ENCODE results near the gene GALNT1. TPM values are rescaled to one million over a fixed set of nuclear protein-coding genes. Genes with fewer than 3 reads are reported as not detected.

Gene GALNT1
- total and polyA plus RNA-seq, 8 donors: 11.2 to 83.9 (median 13.8) TPM

- 74 to 87% (median 83%) methylated on average over 3 of the region's 3 CpGs for WGBS, 5 donors
- Histone ChIP-seq H3K27me3 (no peaks in the 10 kb centered on the region), H3K27ac (no peak overlapping the region), H3K4me1 (no peaks in the 10 kb centered on the region), H3K36me3 (peaks cover 0 to 31% (median 26%) of the 10 kb centered on the region in 4 donors), H3K4me3 (no peak overlapping the region), H3K9me3 (no peaks in the 10 kb centered on the region)
- DNase-seq: no peak
- TF ChIP-seq POLR2A (IDR thresholded peaks at IDR 0.05): no peak
- TF ChIP-seq POLR2AphosphoS5 (IDR thresholded peaks at IDR 0.05): no peak
- intact Hi-C loops (cut with DNase I; ENCODE audit: low total_unique reads): no loop called here
Observed at GRCh38 chr18:35662293-35663062, 80.9 kb downstream of the GALNT1 start.

- H3K4me3 ChIP-seq: no peak overlapping the region
- TF ChIP-seq POLR2AphosphoS5 (IDR thresholded peaks at IDR 0.05): peak in 1 of 3 donors; percentile 6
- TF ChIP-seq CTCF (IDR thresholded peaks at IDR 0.05): no peak
- TF ChIP-seq POLR2A (IDR thresholded peaks at IDR 0.05): no peak
- TF ChIP-seq EP300 (IDR thresholded peaks at IDR 0.05): no peak
- no peaks in the 10 kb centered on the region for H3K27me3 ChIP-seq
- H3K27ac ChIP-seq: no peak overlapping the region
- H3K9me3 ChIP-seq: no peaks in the 10 kb centered on the region
- intact Hi-C loops (cut with DNase I; ENCODE audit: low total_unique reads): no loop called here
- peaks cover 0 to 10% (median 1%) of the 10 kb centered on the region in 4 donors for H3K4me1 ChIP-seq
- 39 to 54% (median 50%) methylated on average over 1 of the region's 1 CpG for WGBS, 5 donors
- DNase-seq: no peak
- H3K36me3 ChIP-seq: peaks cover 0 to 11% (median 5%) of the 10 kb centered on the region in 4 donors
Observed at GRCh38 chr18:35671966-35672603, 90.5 kb downstream of the GALNT1 start.

GRCh38 chr18:35672897-35673296 is 91.4 kb downstream of the GALNT1 start:
- Histone ChIP-seq H3K4me1 (peaks cover 0 to 10% (median 1%) of the 10 kb centered on the region in 4 donors), H3K27me3 (no peaks in the 10 kb centered on the region), H3K9me3 (no peaks in the 10 kb centered on the region), H3K27ac (no peak overlapping the region), H3K4me3 (no peak overlapping the region), H3K36me3 (peaks cover 0 to 8% (median 6%) of the 10 kb centered on the region in 4 donors)
- intact Hi-C loops (cut with DNase I; ENCODE audit: low total_unique reads): no loop called here
- TF ChIP-seq EP300 (IDR thresholded peaks at IDR 0.05) (no peak), POLR2A (IDR thresholded peaks at IDR 0.05) (no peak), CTCF (IDR thresholded peaks at IDR 0.05) (no peak), POLR2AphosphoS5 (IDR thresholded peaks at IDR 0.05) (no peak)
- 92 to 99% (median 95%) methylated on average over 1 of the region's 1 CpG for WGBS, 5 donors
- DNase-seq: no peak

- Histone ChIP-seq H3K36me3 (peaks cover 0 to 14% (median 8%) of the 10 kb centered on the region in 4 donors), H3K27me3 (no peaks in the 10 kb centered on the region), H3K9me3 (no peaks in the 10 kb centered on the region), H3K27ac (no peak overlapping the region), H3K4me1 (peaks cover 0 to 10% (median 1%) of the 10 kb centered on the region in 4 donors), H3K4me3 (no peak overlapping the region)
- 88 to 100% (median 97%) methylated on average over 1 of the region's 1 CpG for WGBS, 5 donors
- TF ChIP-seq POLR2AphosphoS5 (IDR thresholded peaks at IDR 0.05) (no peak), CTCF (IDR thresholded peaks at IDR 0.05) (no peak)
- no peak for DNase-seq
- intact Hi-C loops (cut with DNase I; ENCODE audit: low total_unique reads): no loop called here
Observed at GRCh38 chr18:35673682-35674081, 92.1 kb downstream of the GALNT1 start.

All from stomach (tissue), 9 donors.